NT2/D1 (cell line): Measurements from ENCODE around the gene PDZRN3.

Experiments
- SUZ12 ChIP-seq: IDR thresholded peaks from 2 replicates; pipeline ENCODE4 v1.6.1; 2011; ENCODE audit not compliant: insufficient read length, insufficient read depth; ENCODE audit errors: extremely low read depth
- YY1 ChIP-seq: IDR thresholded peaks from 2 replicates; pipeline ENCODE4 v1.6.1; 2011; ENCODE audit not compliant: insufficient read length, insufficient read depth
- ZNF274 ChIP-seq: IDR thresholded peaks from 2 replicates; pipeline ENCODE4 v1.6.1; 2011; ENCODE audit warnings: mild to moderate bottlenecking, low read depth, low read length

DNA sequence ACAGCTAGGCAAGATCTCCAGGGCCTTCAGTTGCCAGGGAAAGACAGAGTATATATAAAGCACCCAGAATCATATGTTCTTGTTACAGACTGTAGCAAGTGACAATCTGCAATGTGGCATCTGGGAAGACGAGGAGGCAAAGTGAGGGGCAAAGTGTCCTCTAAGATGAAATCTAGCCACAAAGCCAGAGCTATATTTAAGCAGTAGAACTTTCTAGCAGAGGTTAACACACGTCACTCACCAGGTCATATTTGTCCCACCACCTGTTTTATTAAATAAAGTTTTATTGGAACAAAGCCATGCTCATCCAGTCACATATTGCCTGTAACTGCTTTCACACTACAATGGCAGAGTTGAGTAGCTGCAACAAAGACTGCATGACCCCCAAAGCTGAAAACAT lies 51.5 kb downstream of the PDZRN3 start:
- TF ChIP-seq YY1 = no peak
- no peak for TF ChIP-seq ZNF274
- TF ChIP-seq SUZ12 = no peak
